Colonic mucosa (tissue), 4 donors: Measurements from ENCODE around the gene CCDC69. TPM values are rescaled to one million over a fixed set of nuclear protein-coding genes. Genes with fewer than 3 reads are reported as not detected.
A peak's percentile ranks its signal among the peaks of the same experiment; 100 is the strongest.

ENCODE experiments used
- DNase-seq: peaks from one replicate; pipeline ENCODE4 v3.0.0-alpha.2; 2020
- H3K27ac ChIP-seq: fragments of 200-600 bp; one replicate; pipeline ENCODE4 v1.8.0; 2021
- H3K27me3 ChIP-seq: fragments of 200-600 bp; one replicate; pipeline ENCODE4 v1.8.0; 2021
- H3K36me3 ChIP-seq: fragments of 200-600 bp; one replicate; pipeline ENCODE4 v1.8.0; 2021
- H3K4me1 ChIP-seq: fragments of 200-600 bp; one replicate; pipeline ENCODE4 v1.8.0; 2021; ENCODE audit warnings: mild to moderate bottlenecking
- H3K4me3 ChIP-seq: fragments of 200-600 bp; one replicate; pipeline ENCODE4 v1.8.0; 2021
- H3K9ac ChIP-seq, 2 donors: one replicate each; pipeline ENCODE4 v1.7.0; 2013; ENCODE audit warnings: control low read depth in 2 of 2, low read depth in 2 of 2, low read length in 2 of 2
- H3K9me3 ChIP-seq: fragments of 200-600 bp; one replicate; pipeline ENCODE4 v1.8.0; 2021
- intact Hi-C: fragments of 100-400 bp; cut with DNase I; formaldehyde crosslinking; loops from one replicate; pipeline ENCODE4 v1.14.1; 2022
- total RNA-seq, 2 donors: library from RNA; stranded (reverse); fragmentation: NEBNext Ultra II Directional in 1 of 2; extraction: Animal tissue kit (Norgen Biotek cat#: 25700) in 1 of 2; gene quantifications; one replicate each; pipeline ENCODE4 v1.2.1, GENCODE V29; 2021
- TF ChIP-seq, protein P1 (sequence below): fragments of 200-600 bp; IDR thresholded peaks from one replicate; pipeline ENCODE4 v1.8.0; 2022; ENCODE audit warnings: antibody characterized with exemption, mild to moderate bottlenecking
- donor health status: healthy.
- donor health status: DM: no; HTN: no; CAD: no.
- donor health status: DM: no; HTN: no; CAD: no.

The CCDC69 gene
- total RNA-seq, 2 donors from 2014 or later: 4.2 to 23.8 TPM

DNA sequence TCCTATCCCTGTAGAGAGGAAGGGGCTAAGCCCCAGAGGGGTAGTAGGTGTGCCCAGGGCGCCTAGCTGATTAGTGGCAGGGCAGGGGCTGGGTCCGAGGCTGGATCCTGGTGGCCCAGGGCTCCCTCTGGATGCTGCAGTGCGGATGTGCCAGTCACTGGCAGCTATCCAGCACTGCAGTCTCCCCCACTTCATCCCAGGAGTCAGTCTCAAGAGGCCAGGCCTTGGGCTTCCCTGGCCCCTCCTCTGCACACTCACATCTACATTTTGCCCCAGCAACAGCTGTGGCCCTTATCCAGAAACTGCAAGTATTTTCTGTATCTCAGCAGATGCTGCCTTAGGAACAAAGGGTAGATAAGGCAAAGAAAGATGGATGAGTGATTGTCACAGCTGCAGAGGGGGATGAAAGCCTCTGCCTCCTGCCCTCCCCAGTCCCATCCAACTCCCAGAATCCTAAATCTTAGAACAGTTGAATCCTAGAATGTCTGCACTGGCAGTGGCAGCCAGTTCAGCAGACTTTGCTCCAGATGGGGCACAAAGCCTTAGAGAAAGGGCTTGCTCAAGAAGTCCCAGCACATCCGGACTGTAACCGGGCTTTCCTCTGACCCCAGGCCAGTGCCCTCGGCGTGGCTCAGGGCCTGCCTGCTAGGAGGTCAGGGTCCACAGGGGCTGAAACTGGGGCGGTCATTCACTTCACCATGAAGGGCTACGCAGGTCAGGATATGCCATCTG is 68.0 kb downstream of the CCDC69 start:
- Histone ChIP-seq H3K4me3 (peak overlapping the region; percentile 64), H3K27me3 (no peaks in the 10 kb centered on the region), H3K9ac (peak overlapping the region; percentile 76 to 84), H3K9me3 (no peaks in the 10 kb centered on the region), H3K27ac (peak overlapping the region; percentile 76), H3K36me3 (no peaks in the 10 kb centered on the region), H3K4me1 (peaks cover under 1% of the 10 kb centered on the region)
- TF ChIP-seq, protein P1, sequence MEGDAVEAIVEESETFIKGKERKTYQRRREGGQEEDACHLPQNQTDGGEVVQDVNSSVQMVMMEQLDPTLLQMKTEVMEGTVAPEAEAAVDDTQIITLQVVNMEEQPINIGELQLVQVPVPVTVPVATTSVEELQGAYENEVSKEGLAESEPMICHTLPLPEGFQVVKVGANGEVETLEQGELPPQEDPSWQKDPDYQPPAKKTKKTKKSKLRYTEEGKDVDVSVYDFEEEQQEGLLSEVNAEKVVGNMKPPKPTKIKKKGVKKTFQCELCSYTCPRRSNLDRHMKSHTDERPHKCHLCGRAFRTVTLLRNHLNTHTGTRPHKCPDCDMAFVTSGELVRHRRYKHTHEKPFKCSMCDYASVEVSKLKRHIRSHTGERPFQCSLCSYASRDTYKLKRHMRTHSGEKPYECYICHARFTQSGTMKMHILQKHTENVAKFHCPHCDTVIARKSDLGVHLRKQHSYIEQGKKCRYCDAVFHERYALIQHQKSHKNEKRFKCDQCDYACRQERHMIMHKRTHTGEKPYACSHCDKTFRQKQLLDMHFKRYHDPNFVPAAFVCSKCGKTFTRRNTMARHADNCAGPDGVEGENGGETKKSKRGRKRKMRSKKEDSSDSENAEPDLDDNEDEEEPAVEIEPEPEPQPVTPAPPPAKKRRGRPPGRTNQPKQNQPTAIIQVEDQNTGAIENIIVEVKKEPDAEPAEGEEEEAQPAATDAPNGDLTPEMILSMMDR: no peak
- DNase-seq: no peak
- intact Hi-C loops: no loop called here

DNA sequence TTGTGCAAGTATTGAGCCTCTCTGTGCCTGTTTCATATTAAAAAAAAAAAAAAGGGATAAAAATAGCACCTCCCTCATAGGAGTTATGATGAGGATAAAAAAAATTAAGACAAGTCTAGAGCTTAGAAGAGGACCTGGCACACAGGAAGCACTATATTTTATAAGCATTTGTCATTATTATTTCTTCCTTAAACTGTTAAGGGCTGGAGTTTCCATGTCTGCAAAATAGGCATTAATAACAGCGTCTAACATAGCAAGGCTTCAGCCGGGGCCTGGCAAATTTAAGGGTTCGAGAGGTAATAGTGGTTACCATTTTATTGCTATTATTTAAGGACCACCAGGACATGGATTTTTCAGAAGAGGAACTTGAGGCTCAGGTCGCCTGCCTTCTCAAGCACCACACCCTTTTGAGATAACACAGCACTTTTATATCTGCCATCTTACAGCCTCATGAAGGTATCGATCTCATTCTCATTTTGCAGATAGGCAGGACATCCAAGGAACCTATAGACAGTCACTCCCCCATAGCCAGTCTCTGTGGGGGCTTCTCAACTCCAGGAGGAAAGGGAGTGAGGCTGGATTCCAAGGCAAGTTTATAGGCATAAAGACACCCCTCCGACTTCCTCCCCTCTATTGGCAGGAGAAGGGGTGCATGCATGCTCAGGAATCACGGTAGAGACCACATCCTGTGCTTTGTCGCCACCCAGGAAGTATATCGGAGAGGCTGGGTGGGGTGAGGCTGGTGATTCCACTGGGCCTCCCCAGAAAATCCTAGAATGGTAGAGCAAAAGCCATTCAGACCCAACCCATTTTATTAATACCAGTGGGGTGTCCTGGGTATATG is 68.7 kb downstream of the CCDC69 start:
- no peaks in the 10 kb centered on the region for H3K36me3 ChIP-seq
- H3K9ac ChIP-seq: peak overlapping the region; percentile 76 to 84
- no peaks in the 10 kb centered on the region for H3K9me3 ChIP-seq
- H3K27ac ChIP-seq: peak overlapping the region; percentile 76
- H3K27me3 ChIP-seq: no peaks in the 10 kb centered on the region
- H3K4me3 ChIP-seq: peak overlapping the region; percentile 64
- peaks cover 7% of the 10 kb centered on the region for H3K4me1 ChIP-seq
- intact Hi-C loops: no loop called here
- peak; percentile 39 for DNase-seq
- TF ChIP-seq, protein P1: no peak

DNA sequence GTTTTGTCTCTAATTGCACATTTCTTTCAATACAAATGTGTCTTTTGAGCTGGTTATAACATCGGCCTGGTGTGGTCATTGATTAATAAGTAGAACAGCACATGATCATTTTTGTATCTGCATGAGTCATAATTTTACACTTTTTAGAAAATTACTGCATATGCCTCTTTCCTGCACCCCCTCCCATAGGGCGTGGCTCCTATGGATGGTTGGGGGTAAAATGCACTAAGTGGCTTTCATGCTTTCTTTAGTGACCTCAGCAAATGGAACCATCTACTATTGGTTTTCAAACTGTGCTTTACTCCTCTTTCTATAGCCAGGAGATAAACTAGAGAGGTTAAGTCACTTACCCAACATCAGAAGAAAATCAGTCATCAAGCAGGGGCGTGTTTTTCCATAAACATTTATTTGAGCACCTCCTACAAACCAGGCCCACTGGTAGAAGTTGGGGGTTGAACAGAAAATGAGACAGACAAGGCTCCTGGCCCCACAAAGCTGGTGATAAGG is 70.1 kb downstream of the CCDC69 start:
- TF ChIP-seq, protein P1: no peak
- H3K4me1 ChIP-seq: peaks cover 7% of the 10 kb centered on the region
- H3K4me3 ChIP-seq: no peak overlapping the region
- H3K9me3 ChIP-seq: no peaks in the 10 kb centered on the region
- intact Hi-C loops: no loop called here
- H3K9ac ChIP-seq: no peak overlapping the region
- H3K27ac ChIP-seq: peak overlapping the region; percentile 13
- H3K27me3 ChIP-seq: no peaks in the 10 kb centered on the region
- no peaks in the 10 kb centered on the region for H3K36me3 ChIP-seq
- DNase-seq: no peak

DNA sequence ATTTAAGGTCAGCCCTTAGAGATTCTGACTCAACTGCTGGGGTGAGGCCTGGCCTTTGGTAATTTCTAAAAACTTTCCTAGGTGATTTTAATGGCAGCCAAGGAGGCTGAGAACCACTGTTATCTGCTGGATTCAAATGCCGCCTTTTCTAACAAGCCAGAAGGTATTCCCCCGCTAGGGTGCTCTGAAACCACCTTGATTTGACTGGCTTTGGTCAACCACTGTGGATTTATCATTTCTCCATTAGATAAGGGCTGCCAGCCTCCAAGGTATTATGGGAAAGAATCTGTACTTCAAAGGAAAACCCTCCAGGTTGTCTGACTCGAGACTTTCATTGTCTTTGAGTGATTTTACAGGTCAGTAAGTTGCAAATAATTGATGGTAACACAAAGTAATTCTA is 70.6 kb downstream of the CCDC69 start:
- H3K4me3 ChIP-seq: no peak overlapping the region
- intact Hi-C loops: no loop called here
- no peak for DNase-seq
- TF ChIP-seq, protein P1: no peak
- H3K9ac ChIP-seq: no peak overlapping the region
- H3K27me3 ChIP-seq: no peaks in the 10 kb centered on the region
- H3K9me3 ChIP-seq: no peaks in the 10 kb centered on the region
- H3K36me3 ChIP-seq: no peaks in the 10 kb centered on the region
- H3K4me1 ChIP-seq: peaks cover 7% of the 10 kb centered on the region
- peak overlapping the region; percentile 13 for H3K27ac ChIP-seq

DNA sequence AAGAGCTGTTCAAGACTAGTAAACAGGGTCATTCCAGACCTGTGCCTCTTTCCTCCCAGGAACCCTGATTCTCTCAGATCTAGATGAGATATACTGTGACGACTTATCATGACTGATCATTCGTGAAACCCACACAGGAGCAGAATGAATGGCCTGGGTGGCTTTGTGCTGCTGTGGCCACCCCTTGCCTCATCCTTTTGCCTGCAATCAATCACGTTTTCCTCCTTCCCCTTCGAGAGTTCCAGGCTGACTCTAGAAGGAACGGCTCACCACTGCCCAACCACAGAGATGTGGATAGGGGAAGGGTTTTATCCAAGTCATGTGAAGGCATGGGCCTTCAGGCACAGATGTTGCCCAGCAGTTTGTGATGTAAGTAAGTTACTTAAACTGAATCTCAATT is 72.1 kb downstream of the CCDC69 start:
- H3K27ac ChIP-seq: peak overlapping the region; percentile 61
- H3K4me3 ChIP-seq: no peak overlapping the region
- H3K9ac ChIP-seq: no peak overlapping the region
- intact Hi-C loops: no loop called here
- TF ChIP-seq, protein P1: no peak
- H3K36me3 ChIP-seq: no peaks in the 10 kb centered on the region
- no peaks in the 10 kb centered on the region for H3K27me3 ChIP-seq
- H3K9me3 ChIP-seq: no peaks in the 10 kb centered on the region
- no peak for DNase-seq
- H3K4me1 ChIP-seq: peaks cover 7% of the 10 kb centered on the region
